IMR-90 (cell line): ENCODE data around the gene WLS.

Experiments used
- BHLHE40 ChIP-seq: fragments of 150-350 bp; IDR thresholded peaks from 2 replicates; pipeline ENCODE4 v1.6.1; 2016; ENCODE audit warnings: mild to moderate bottlenecking, low read depth, low read length
- CEBPB ChIP-seq: IDR thresholded peaks from 2 replicates; pipeline ENCODE4 v1.6.1; 2012; ENCODE audit warnings: low read depth, low read length, improper control_type of control experiment
- CHD1 ChIP-seq: IDR thresholded peaks from 2 replicates; pipeline ENCODE4 v1.6.1; 2012; ENCODE audit warnings: low read depth, low read length, improper control_type of control experiment
- CTCF ChIP-seq: conservative IDR thresholded peaks from 2 replicates; pipeline ENCODE4 v1.5.1; 2012; ENCODE audit warnings: mild to moderate bottlenecking, low read depth, low read length, improper control_type of control experiment
- ELK1 ChIP-seq: fragments of 150-350 bp; IDR thresholded peaks from 2 replicates; pipeline ENCODE4 v1.6.1; 2016; ENCODE audit warnings: low read depth, mild to moderate bottlenecking, low read length, moderate library complexity, borderline replicate concordance
- MAFK ChIP-seq: IDR thresholded peaks from 2 replicates; pipeline ENCODE4 v1.6.1; 2012; ENCODE audit warnings: low read depth, low read length, improper control_type of control experiment
- MAZ ChIP-seq: IDR thresholded peaks from 2 replicates; pipeline ENCODE4 v1.6.1; 2012; ENCODE audit warnings: low read depth, mild to moderate bottlenecking, low read length, improper control_type of control experiment, moderate library complexity, borderline replicate concordance
- NFE2L2 ChIP-seq: fragments of 150-350 bp; IDR thresholded peaks from 2 replicates; pipeline ENCODE4 v1.6.1; 2016; ENCODE audit warnings: low read depth, mild to moderate bottlenecking, low read length
- POLR2A ChIP-seq: IDR thresholded peaks from 2 replicates; pipeline ENCODE4 v1.6.1; 2012; ENCODE audit warnings: mild to moderate bottlenecking, low read depth, low read length
- RCOR1 ChIP-seq: IDR thresholded peaks from 2 replicates; pipeline ENCODE4 v1.6.1; 2012; ENCODE audit warnings: mild to moderate bottlenecking, low read length, improper control_type of control experiment; ENCODE audit not compliant: insufficient replicate concordance
- SMC3 ChIP-seq: fragments of 150-350 bp; IDR thresholded peaks from 2 replicates; pipeline ENCODE4 v1.6.1; 2016; ENCODE audit warnings: low read depth, mild to moderate bottlenecking, antibody characterized with exemption, low read length, moderate library complexity

- TF ChIP-seq POLR2A, result no peak
- no peak for TF ChIP-seq CTCF
- TF ChIP-seq MAZ, result no peak
- no peak for TF ChIP-seq BHLHE40
- TF ChIP-seq CHD1, result no peak
- TF ChIP-seq NFE2L2, result no peak
- TF ChIP-seq ELK1, result no peak
- no peak for TF ChIP-seq RCOR1
- no peak for TF ChIP-seq MAFK
- TF ChIP-seq CEBPB, result peak; percentile 37
- TF ChIP-seq SMC3, result no peak
Observed at GRCh38 chr1:68183895-68184294, 48.4 kb downstream of the WLS start.
